Stimulated activated naive CD8-positive, alpha-beta T cell treated with anti-CD3 and anti-CD28 coated beads, Interleukin-15, Interleukin-2, amounts not matched to agents 100 U/mL and 50 U/mL, for 24 hours (primary cell): ENCODE data around the gene EFNB2.

ENCODE experiments used
- ATAC-seq: fragments of 150-1000 bp; cut with Tn5 transposase; one replicate; pipeline ENCODE4 v1.10.0; 2021
- DNase-seq: peaks from one replicate; pipeline ENCODE4 v3.0.0; 2021

EFNB2 gene

GRCh38 chr13:106484084-106484483 lies 51.4 kb downstream of the EFNB2 start:
- DNase-seq (no peak), ATAC-seq (no peak)

- DNase-seq, result no peak
- no peak for ATAC-seq
Measured at GRCh38 chr13:106481919-106482318, 53.5 kb downstream of the EFNB2 start.

- no peak for DNase-seq
- ATAC-seq, result no peak
Measured at GRCh38 chr13:106480351-106480910, 55.0 kb downstream of the EFNB2 start.

- no peak for ATAC-seq
- DNase-seq, result no peak
Measured at GRCh38 chr13:106479929-106480328, 55.5 kb downstream of the EFNB2 start.

GRCh38 chr13:106478116-106478515 lies 57.3 kb downstream of the EFNB2 start:
- ATAC-seq (no peak), DNase-seq (no peak)

- DNase-seq (no peak), ATAC-seq (no peak)
Measured at GRCh38 chr13:106477303-106477702, 58.2 kb downstream of the EFNB2 start.

- DNase-seq (no peak), ATAC-seq (no peak)
Measured at GRCh38 chr13:106475852-106476251, 59.6 kb downstream of the EFNB2 start.

GRCh38 chr13:106474912-106475311 lies 60.5 kb downstream of the EFNB2 start:
- ATAC-seq (no peak), DNase-seq (no peak)

- ATAC-seq, result no peak
- DNase-seq, result no peak
Measured at GRCh38 chr13:106473154-106473553, 62.3 kb downstream of the EFNB2 start.

GRCh38 chr13:106472621-106473020 lies 62.8 kb downstream of the EFNB2 start:
- ATAC-seq (no peak), DNase-seq (no peak)

GRCh38 chr13:106471957-106472543 lies 63.4 kb downstream of the EFNB2 start:
- ATAC-seq, result no peak
- DNase-seq, result no peak

GRCh38 chr13:106470576-106470975 lies 64.9 kb downstream of the EFNB2 start:
- DNase-seq (no peak), ATAC-seq (no peak)

GRCh38 chr13:106468744-106469590 lies 66.5 kb downstream of the EFNB2 start:
- ATAC-seq (no peak), DNase-seq (no peak)

- DNase-seq (no peak), ATAC-seq (no peak)
Measured at GRCh38 chr13:106468207-106468606, 67.3 kb downstream of the EFNB2 start.

- no peak for DNase-seq
- ATAC-seq, result no peak
Measured at GRCh38 chr13:106467427-106468122, 67.9 kb downstream of the EFNB2 start.

GRCh38 chr13:106466691-106467426 lies 68.6 kb downstream of the EFNB2 start:
- DNase-seq (no peak), ATAC-seq (no peak)

- DNase-seq, result no peak
- no peak for ATAC-seq
Measured at GRCh38 chr13:106464076-106464475, 71.4 kb downstream of the EFNB2 start.

GRCh38 chr13:106462710-106463109 lies 72.8 kb downstream of the EFNB2 start:
- DNase-seq (no peak), ATAC-seq (no peak)

- DNase-seq (no peak), ATAC-seq (no peak)
Measured at GRCh38 chr13:106455777-106456176, 79.7 kb downstream of the EFNB2 start.

- DNase-seq (no peak), ATAC-seq (no peak)
Measured at GRCh38 chr13:106455190-106455589, 80.3 kb downstream of the EFNB2 start.

- ATAC-seq, result no peak
- DNase-seq, result no peak
Measured at GRCh38 chr13:106453101-106453500, 82.4 kb downstream of the EFNB2 start.

- DNase-seq (no peak), ATAC-seq (no peak)
Measured at GRCh38 chr13:106450991-106451390, 84.5 kb downstream of the EFNB2 start.
